Measurements from ENCODE around the gene RPS6KB2. TPM values are rescaled to one million over a fixed set of nuclear protein-coding genes. Genes with fewer than 3 reads are reported as not detected.

RPS6KB2 gene
- total and polyA plus RNA-seq, 9 of the 15 experiments (the other 6 are each of a cell fraction or from before 2014, with no cell fraction given): 0.42 to 122 (median 82.6) TPM

GRCh38 chr11:67440229-67441097 is 12.2 kb downstream of the RPS6KB2 start (continued):
- TF ChIP-seq SMAD4 (CRISPR knock-in tag; conservative IDR thresholded peaks at IDR 0.05) (no peak), MBD2 (IDR thresholded peaks at IDR 0.05; ENCODE audit: borderline replicate concordance, low read depth) (peak; percentile 17; the same call in 1 of the 2 replicates), JUNB (CRISPR knock-in tag; conservative IDR thresholded peaks at IDR 0.05) (no peak), ETS1 (conservative IDR thresholded peaks at IDR 0.05; ENCODE audit: control insufficient read depth, low read depth, low read length) (no peak), POLR3G (IDR thresholded peaks at IDR 0.05; ENCODE audit: extremely low read depth, insufficient read length, insufficient replicate concordance) (no peak), ATF1 (CRISPR knock-in tag; IDR thresholded peaks at IDR 0.05) (no peak), ATF1 (tag; IDR thresholded peaks at IDR 0.05) (no peak), SAFB2 (IDR thresholded peaks at IDR 0.05; ENCODE audit: borderline replicate concordance, low read depth, low read length, severe bottlenecking) (no peak), IFI16 (CRISPR knock-in tag; IDR thresholded peaks at IDR 0.05) (no peak), ZC3H8 (IDR thresholded peaks at IDR 0.05) (no peak), ZNF589 (CRISPR knock-in tag; IDR thresholded peaks at IDR 0.05; ENCODE audit: low read depth) (no peak), ZNF584 (CRISPR knock-in tag; IDR thresholded peaks at IDR 0.05; ENCODE audit: low read depth) (no peak), FOXP1 (CRISPR knock-in tag; IDR thresholded peaks at IDR 0.05) (no peak), ZFX (CRISPR knock-in tag; IDR thresholded peaks at IDR 0.05) (no peak), POLR2A (conservative IDR thresholded peaks at IDR 0.05) (peak; percentile 32; the same call in 1 of the 2 replicates), BHLHE40 (IDR thresholded peaks at IDR 0.05; ENCODE audit: low read length) (no peak), HDGF (IDR thresholded peaks at IDR 0.05) (no peak), FOXP4 (CRISPR knock-in tag; IDR thresholded peaks at IDR 0.05; ENCODE audit: borderline replicate concordance) (no peak)
- TF ChIP-seq, protein P1, sequence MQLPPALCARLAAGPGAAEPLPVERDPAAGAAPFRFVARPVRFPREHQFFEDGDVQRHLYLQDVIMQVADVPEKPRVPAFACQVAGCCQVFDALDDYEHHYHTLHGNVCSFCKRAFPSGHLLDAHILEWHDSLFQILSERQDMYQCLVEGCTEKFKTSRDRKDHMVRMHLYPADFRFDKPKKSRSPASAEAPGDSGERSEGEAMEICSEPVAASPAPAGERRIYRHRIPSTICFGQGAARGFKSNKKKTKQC (CRISPR knock-in tag; IDR thresholded peaks at IDR 0.05): no peak
- TF ChIP-seq, protein P2, sequence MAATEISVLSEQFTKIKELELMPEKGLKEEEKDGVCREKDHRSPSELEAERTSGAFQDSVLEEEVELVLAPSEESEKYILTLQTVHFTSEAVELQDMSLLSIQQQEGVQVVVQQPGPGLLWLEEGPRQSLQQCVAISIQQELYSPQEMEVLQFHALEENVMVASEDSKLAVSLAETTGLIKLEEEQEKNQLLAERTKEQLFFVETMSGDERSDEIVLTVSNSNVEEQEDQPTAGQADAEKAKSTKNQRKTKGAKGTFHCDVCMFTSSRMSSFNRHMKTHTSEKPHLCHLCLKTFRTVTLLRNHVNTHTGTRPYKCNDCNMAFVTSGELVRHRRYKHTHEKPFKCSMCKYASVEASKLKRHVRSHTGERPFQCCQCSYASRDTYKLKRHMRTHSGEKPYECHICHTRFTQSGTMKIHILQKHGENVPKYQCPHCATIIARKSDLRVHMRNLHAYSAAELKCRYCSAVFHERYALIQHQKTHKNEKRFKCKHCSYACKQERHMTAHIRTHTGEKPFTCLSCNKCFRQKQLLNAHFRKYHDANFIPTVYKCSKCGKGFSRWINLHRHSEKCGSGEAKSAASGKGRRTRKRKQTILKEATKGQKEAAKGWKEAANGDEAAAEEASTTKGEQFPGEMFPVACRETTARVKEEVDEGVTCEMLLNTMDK (IDR thresholded peaks at IDR 0.05; ENCODE audit: borderline replicate concordance, insufficient read depth, low read depth, low read length, poor library complexity, severe bottlenecking): no peak
- TF ChIP-seq, protein P3, sequence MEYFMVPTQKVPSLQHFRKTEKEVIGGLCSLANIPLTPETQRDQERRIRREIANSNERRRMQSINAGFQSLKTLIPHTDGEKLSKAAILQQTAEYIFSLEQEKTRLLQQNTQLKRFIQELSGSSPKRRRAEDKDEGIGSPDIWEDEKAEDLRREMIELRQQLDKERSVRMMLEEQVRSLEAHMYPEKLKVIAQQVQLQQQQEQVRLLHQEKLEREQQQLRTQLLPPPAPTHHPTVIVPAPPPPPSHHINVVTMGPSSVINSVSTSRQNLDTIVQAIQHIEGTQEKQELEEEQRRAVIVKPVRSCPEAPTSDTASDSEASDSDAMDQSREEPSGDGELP (CRISPR knock-in tag; IDR thresholded peaks at IDR 0.05; ENCODE audit: borderline replicate concordance): no peak

All from K562 (cell line).